Measurements from ENCODE around the gene AURKAIP1. TPM values are rescaled to one million over a fixed set of nuclear protein-coding genes. Genes with fewer than 3 reads are reported as not detected.
"Not testable (repeated sequence)": the region's sequence is repeated elsewhere in the genome, so short reads cannot be mapped to it uniquely, and the experiment has no call there.

AURKAIP1 gene
- total RNA-seq, 2 donors from 2014 or later = 159 to 162 TPM

DNA sequence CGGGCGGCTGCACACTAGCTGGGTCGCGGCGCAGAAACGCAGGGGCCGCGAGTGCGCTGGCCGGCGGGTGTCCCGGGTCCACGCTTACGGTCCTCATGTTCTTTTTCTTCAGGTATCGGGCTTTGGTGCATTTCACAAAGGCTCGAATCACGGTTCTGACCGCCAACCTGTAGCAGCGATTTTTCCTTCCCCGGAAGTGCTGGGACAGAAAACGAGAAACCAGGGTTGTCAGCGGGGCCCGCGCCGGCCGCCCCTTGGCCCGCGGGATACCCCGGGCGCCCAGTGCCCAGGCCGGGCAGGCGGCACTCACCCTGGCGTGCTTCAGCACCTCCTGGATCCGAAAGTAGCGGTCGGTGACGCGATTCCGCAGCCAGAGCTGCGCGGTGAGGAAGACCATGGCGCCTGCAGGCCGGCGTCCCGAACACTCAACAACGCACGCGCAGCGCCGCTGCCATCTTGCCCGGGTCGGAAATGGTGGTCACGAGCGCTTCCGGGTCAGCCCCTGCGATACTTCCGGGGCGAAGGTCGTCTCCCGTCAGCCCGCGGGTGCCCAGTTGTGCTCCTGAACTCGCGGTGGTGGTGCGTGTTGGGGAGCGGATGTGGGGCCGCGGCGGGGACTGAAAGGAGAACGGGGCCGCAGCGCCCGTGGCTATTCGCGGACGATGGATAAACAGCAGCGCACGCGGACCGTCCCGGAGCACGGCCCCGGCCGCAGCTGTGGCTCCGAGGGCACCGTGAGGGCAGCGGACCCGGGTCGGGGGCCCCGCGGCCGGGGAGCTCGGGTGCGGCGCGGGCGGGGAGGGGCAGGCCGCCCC lies 32.0 kb upstream of the AURKAIP1 start, which contains the start of gene MRPL20:
MRPL20 (minus strand) TSS at position 473 of the 815 bp plus-strand sequence; CDS start at position 397, 76 bp downstream.
- Histone ChIP-seq H3K27me3 (ENCODE audit: control insufficient read depth, insufficient read depth, low read length, poor library complexity, severe bottlenecking) (no peaks in the 10 kb centered on the region), H3K9me3 (ENCODE audit: control insufficient read depth, low read length) (no peaks in the 10 kb centered on the region), H3K4me1 (ENCODE audit: control insufficient read depth, insufficient read depth, low read length) (peaks cover 3% of the 10 kb centered on the region), H3K4me3 (ENCODE audit: low read length) (peak within 1 kb of the TSS; percentile 94), H3K9ac (ENCODE audit: extremely low read depth, low read length, poor library complexity, severe bottlenecking) (peak within 1 kb of the TSS; percentile 81), H3K36me3 (ENCODE audit: control insufficient read depth, insufficient read depth, low read length) (peaks cover 35% of the 10 kb centered on the region), H3K27ac (ENCODE audit: low read depth, low read length) (peak within 1 kb of the TSS; percentile 70)
- Mint-ChIP-seq H3K27me3 (ENCODE audit: insufficient read depth) (no peaks in the 10 kb centered on the region), H3K36me3 (ENCODE audit: low read depth) (peaks cover 47% of the 10 kb centered on the region), H3K4me1 (peaks cover 24% of the 10 kb centered on the region), H3K27ac (peak within 1 kb of the TSS; percentile 87), H3K9me3 (peaks cover 6% of the 10 kb centered on the region), H3K4me3 (peak within 1 kb of the TSS; percentile 88)
- 0% methylated on average over 45 to 98 of the region's 98 CpGs for WGBS, 2 experiments (ENCODE audit: insufficient coverage in 1 of 2, insufficient read length in 1 of 2)
- TF ChIP-seq, protein P1, sequence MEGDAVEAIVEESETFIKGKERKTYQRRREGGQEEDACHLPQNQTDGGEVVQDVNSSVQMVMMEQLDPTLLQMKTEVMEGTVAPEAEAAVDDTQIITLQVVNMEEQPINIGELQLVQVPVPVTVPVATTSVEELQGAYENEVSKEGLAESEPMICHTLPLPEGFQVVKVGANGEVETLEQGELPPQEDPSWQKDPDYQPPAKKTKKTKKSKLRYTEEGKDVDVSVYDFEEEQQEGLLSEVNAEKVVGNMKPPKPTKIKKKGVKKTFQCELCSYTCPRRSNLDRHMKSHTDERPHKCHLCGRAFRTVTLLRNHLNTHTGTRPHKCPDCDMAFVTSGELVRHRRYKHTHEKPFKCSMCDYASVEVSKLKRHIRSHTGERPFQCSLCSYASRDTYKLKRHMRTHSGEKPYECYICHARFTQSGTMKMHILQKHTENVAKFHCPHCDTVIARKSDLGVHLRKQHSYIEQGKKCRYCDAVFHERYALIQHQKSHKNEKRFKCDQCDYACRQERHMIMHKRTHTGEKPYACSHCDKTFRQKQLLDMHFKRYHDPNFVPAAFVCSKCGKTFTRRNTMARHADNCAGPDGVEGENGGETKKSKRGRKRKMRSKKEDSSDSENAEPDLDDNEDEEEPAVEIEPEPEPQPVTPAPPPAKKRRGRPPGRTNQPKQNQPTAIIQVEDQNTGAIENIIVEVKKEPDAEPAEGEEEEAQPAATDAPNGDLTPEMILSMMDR (conservative IDR thresholded peaks at IDR 0.05) = no peak
- peak; percentile 96 for DNase-seq

GRCh38 chr1:1406101-1406820 lies 31.3 kb upstream of the AURKAIP1 start:
- peaks cover 51% of the 10 kb centered on the region for H3K36me3 Mint-ChIP-seq (ENCODE audit: low read depth)
- 53 to 62% methylated on average over 36 to 43 of the region's 43 CpGs for WGBS, 2 experiments (ENCODE audit: insufficient coverage in 1 of 2, insufficient read length in 1 of 2)
- DNase-seq = no peak
- TF ChIP-seq, protein P1 (conservative IDR thresholded peaks at IDR 0.05) = no peak
- Histone ChIP-seq H3K27ac (ENCODE audit: low read depth, low read length) (no peak overlapping the region), H3K4me3 (ENCODE audit: low read length) (peak overlapping the region; percentile 94), H3K9ac (ENCODE audit: extremely low read depth, low read length, poor library complexity, severe bottlenecking) (peak overlapping the region; percentile 81), H3K27me3 (ENCODE audit: control insufficient read depth, insufficient read depth, low read length, poor library complexity, severe bottlenecking) (no peaks in the 10 kb centered on the region), H3K4me1 (ENCODE audit: control insufficient read depth, insufficient read depth, low read length) (peaks cover 7% of the 10 kb centered on the region), H3K9me3 (ENCODE audit: control insufficient read depth, low read length) (no peaks in the 10 kb centered on the region), H3K36me3 (ENCODE audit: control insufficient read depth, insufficient read depth, low read length) (peaks cover 42% of the 10 kb centered on the region)
- H3K4me1 Mint-ChIP-seq = peaks cover 31% of the 10 kb centered on the region
- H3K4me3 Mint-ChIP-seq = peak overlapping the region; percentile 88
- H3K9me3 Mint-ChIP-seq = peaks cover under 1% of the 10 kb centered on the region
- peak overlapping the region; percentile 78 for H3K27ac Mint-ChIP-seq
- H3K27me3 Mint-ChIP-seq (ENCODE audit: insufficient read depth) = no peaks in the 10 kb centered on the region

GRCh38 chr1:1403653-1404052 lies 28.6 kb upstream of the AURKAIP1 start:
- Histone ChIP-seq H3K27ac (ENCODE audit: low read depth, low read length) (no peak overlapping the region), H3K4me3 (ENCODE audit: low read length) (no peak overlapping the region), H3K9me3 (ENCODE audit: control insufficient read depth, low read length) (no peaks in the 10 kb centered on the region), H3K36me3 (ENCODE audit: control insufficient read depth, insufficient read depth, low read length) (peaks cover 50% of the 10 kb centered on the region), H3K27me3 (ENCODE audit: control insufficient read depth, insufficient read depth, low read length, poor library complexity, severe bottlenecking) (no peaks in the 10 kb centered on the region), H3K9ac (ENCODE audit: extremely low read depth, low read length, poor library complexity, severe bottlenecking) (no peak overlapping the region), H3K4me1 (ENCODE audit: control insufficient read depth, insufficient read depth, low read length) (peaks cover 15% of the 10 kb centered on the region)
- Mint-ChIP-seq H3K27ac (peak overlapping the region; percentile 13), H3K4me1 (peaks cover 30% of the 10 kb centered on the region), H3K36me3 (ENCODE audit: low read depth) (peaks cover 57% of the 10 kb centered on the region), H3K9me3 (no peaks in the 10 kb centered on the region), H3K4me3 (no peak overlapping the region), H3K27me3 (ENCODE audit: insufficient read depth) (no peaks in the 10 kb centered on the region)
- 97% methylated on average over 7 of the region's 7 CpGs for WGBS, 2 experiments (ENCODE audit: insufficient coverage in 1 of 2, insufficient read length in 1 of 2)
- TF ChIP-seq, protein P1 (conservative IDR thresholded peaks at IDR 0.05) = no peak
- no peak for DNase-seq

GRCh38 chr1:1402901-1403392 lies 27.9 kb upstream of the AURKAIP1 start:
- H3K9me3 ChIP-seq (ENCODE audit: control insufficient read depth, low read length); H3K4me3 Mint-ChIP-seq; DNase-seq; H3K27me3 Mint-ChIP-seq (ENCODE audit: insufficient read depth); H3K9me3 Mint-ChIP-seq; H3K4me3 ChIP-seq (ENCODE audit: low read length); H3K27ac ChIP-seq (ENCODE audit: low read depth, low read length); H3K27me3 ChIP-seq (ENCODE audit: control insufficient read depth, insufficient read depth, low read length, poor library complexity, severe bottlenecking); H3K9ac ChIP-seq (ENCODE audit: extremely low read depth, low read length, poor library complexity, severe bottlenecking): not testable (repeated sequence)
- Histone ChIP-seq H3K36me3 (ENCODE audit: control insufficient read depth, insufficient read depth, low read length) (peaks cover 53% of the 10 kb centered on the region), H3K4me1 (ENCODE audit: control insufficient read depth, insufficient read depth, low read length) (peaks cover 18% of the 10 kb centered on the region)
- Mint-ChIP-seq H3K4me1 (peaks cover 30% of the 10 kb centered on the region), H3K36me3 (ENCODE audit: low read depth) (peaks cover 58% of the 10 kb centered on the region), H3K27ac (peak overlapping the region; percentile 13)
- WGBS, 2 experiments (ENCODE audit: insufficient coverage in 1 of 2, insufficient read length in 1 of 2) = 93% methylated on average over 9 of the region's 9 CpGs
